Type B pancreatic cell (in vitro differentiated cells): ENCODE data around the gene RNF144A. TPM values are rescaled to one million over a fixed set of nuclear protein-coding genes. Genes with fewer than 3 reads are reported as not detected.
A peak's percentile ranks its signal among the peaks of the same experiment; 100 is the strongest.

Experiments used
- DNase-seq: peaks from one replicate; pipeline ENCODE4 v3.0.0; 2021; ENCODE audit warnings: mixed read lengths; ENCODE audit not compliant: unreplicated experiment; ENCODE audit errors: extremely low spot score
- H3K27ac Mint-ChIP-seq: 2 replicates; pipeline ENCODE4 v1.8.0; 2021; ENCODE audit warnings: mild to moderate bottlenecking, mixed read lengths
- H3K27me3 Mint-ChIP-seq: 2 replicates; pipeline ENCODE4 v1.8.0; 2021; ENCODE audit warnings: mixed read lengths
- H3K36me3 Mint-ChIP-seq: 2 replicates; pipeline ENCODE4 v1.8.0; 2021; ENCODE audit warnings: mixed read lengths
- H3K4me1 Mint-ChIP-seq: one replicate; pipeline ENCODE4 v1.8.0; 2021; ENCODE audit warnings: mixed read lengths; ENCODE audit not compliant: unreplicated experiment
- H3K4me3 Mint-ChIP-seq: 2 replicates; pipeline ENCODE4 v1.8.0; 2021; ENCODE audit warnings: mild to moderate bottlenecking, mixed read lengths
- H3K9me3 Mint-ChIP-seq: 2 replicates; pipeline ENCODE4 v1.8.0; 2021; ENCODE audit warnings: mixed read lengths
- total RNA-seq: library from RNA; stranded (reverse); gene quantifications from 2 replicates; pipeline ENCODE4 v1.2.1, GENCODE V29; 2021; ENCODE audit warnings: low replicate concordance
- TF ChIP-seq, protein P1 (sequence below): fragments of 200-600 bp; sonication (generic); conservative IDR thresholded peaks from 2 replicates; pipeline ENCODE4 v1.5.0; 2021; ENCODE audit warnings: antibody characterized with exemption, mild to moderate bottlenecking

Gene RNF144A
- total RNA-seq, 1 donor from 2014 or later: 35.6 TPM

DNA sequence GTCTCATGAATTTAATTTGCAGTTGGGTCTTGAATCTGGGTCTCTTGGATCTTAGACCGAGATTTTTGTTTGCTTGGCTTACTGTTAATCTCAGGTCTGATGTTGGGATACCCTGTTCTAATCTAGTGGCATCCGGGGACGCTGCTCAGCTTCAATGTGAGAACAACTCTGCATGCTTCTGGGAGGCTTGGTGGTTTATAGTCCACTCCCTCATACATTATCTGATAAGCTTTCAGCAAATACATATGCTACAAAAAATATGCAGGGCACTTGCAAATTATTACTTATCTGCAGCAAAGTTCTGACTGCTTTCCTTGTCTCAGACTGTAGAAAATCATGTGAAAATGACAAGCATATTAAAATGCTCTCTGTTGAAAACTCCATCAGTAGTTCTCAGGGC is 39.4 kb downstream of the RNF144A start:
- no peak overlapping the region for H3K4me3 Mint-ChIP-seq
- H3K9me3 Mint-ChIP-seq: no peaks in the 10 kb centered on the region
- no peak overlapping the region for H3K27ac Mint-ChIP-seq
- DNase-seq: no peak
- H3K36me3 Mint-ChIP-seq: peaks cover 10% of the 10 kb centered on the region
- peaks cover 33% of the 10 kb centered on the region for H3K4me1 Mint-ChIP-seq
- no peaks in the 10 kb centered on the region for H3K27me3 Mint-ChIP-seq
- TF ChIP-seq, protein P1, sequence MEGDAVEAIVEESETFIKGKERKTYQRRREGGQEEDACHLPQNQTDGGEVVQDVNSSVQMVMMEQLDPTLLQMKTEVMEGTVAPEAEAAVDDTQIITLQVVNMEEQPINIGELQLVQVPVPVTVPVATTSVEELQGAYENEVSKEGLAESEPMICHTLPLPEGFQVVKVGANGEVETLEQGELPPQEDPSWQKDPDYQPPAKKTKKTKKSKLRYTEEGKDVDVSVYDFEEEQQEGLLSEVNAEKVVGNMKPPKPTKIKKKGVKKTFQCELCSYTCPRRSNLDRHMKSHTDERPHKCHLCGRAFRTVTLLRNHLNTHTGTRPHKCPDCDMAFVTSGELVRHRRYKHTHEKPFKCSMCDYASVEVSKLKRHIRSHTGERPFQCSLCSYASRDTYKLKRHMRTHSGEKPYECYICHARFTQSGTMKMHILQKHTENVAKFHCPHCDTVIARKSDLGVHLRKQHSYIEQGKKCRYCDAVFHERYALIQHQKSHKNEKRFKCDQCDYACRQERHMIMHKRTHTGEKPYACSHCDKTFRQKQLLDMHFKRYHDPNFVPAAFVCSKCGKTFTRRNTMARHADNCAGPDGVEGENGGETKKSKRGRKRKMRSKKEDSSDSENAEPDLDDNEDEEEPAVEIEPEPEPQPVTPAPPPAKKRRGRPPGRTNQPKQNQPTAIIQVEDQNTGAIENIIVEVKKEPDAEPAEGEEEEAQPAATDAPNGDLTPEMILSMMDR: no peak

DNA sequence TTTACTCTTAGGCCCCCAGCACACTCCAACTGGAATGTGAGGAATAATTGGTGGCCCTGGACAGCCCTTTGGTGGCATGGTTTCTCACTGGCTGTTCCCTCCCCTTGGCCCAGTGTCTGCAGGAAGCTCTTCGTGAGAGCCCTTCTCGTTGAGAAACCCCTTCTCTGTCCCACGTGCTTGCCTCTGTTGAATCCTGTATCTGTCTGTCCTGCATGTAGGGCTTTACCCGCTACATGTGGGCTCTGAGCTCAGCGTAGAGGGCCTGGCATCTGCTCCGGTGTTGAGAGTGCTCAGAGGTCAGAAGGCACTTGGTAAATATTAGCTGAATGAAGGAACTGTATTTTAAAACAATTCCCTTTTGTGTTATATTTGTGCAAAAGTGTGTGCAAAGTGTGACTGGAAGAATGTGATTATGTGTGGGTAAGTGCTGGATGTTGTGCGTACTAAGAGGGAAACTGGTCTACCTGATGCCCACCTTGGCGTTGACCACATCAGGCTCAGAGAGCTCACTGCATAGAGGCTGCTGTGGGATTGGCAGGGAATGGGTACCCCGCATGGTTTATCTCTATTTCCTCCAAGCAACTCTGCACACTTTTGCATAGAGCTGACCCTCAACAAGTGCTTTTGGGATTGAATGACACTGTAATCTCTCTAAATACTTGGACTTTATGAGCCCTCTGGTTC is 40.0 kb downstream of the RNF144A start:
- Mint-ChIP-seq H3K4me1 (peaks cover 29% of the 10 kb centered on the region), H3K36me3 (peaks cover 10% of the 10 kb centered on the region), H3K27ac (no peak overlapping the region), H3K4me3 (no peak overlapping the region), H3K27me3 (no peaks in the 10 kb centered on the region), H3K9me3 (no peaks in the 10 kb centered on the region)
- TF ChIP-seq, protein P1: no peak
- no peak for DNase-seq

DNA sequence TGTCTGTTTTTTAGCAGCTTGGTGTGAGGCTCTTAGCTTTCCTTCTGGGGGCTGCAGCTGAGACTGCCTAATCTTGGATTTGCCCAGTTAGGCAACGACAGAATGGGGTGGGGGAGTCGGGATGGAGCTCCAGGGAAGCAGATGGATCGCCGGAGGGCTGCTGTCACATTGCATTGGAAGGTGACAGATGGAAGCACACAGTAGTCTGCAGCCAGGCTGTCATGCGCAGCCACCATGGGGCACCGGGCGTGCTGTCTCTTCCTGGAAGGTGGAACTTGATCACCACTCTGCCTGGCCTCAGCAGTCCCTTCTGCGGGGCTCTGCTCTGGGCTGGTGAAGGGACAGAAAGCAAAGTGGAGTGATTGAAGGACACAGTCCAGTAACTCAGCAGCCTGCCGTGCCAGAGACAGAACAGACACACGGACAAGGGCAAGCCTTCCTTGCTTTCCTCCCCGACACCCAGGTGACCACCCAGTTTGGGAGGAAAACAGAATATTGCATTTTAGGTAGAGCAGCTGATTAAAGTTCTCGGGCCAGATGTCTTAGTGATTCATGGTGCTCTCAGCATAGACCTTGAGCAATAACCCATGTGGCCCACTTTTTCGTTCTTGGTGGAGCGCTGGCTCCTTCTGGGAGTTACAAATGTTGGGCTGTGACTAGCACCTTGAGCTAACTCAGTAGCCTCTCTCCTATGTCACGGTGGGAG is 40.9 kb downstream of the RNF144A start:
- DNase-seq: no peak
- Mint-ChIP-seq H3K4me1 (peaks cover 27% of the 10 kb centered on the region), H3K27me3 (no peaks in the 10 kb centered on the region), H3K4me3 (no peak overlapping the region), H3K36me3 (peaks cover 16% of the 10 kb centered on the region), H3K9me3 (no peaks in the 10 kb centered on the region), H3K27ac (no peak overlapping the region)
- TF ChIP-seq, protein P1: no peak

DNA sequence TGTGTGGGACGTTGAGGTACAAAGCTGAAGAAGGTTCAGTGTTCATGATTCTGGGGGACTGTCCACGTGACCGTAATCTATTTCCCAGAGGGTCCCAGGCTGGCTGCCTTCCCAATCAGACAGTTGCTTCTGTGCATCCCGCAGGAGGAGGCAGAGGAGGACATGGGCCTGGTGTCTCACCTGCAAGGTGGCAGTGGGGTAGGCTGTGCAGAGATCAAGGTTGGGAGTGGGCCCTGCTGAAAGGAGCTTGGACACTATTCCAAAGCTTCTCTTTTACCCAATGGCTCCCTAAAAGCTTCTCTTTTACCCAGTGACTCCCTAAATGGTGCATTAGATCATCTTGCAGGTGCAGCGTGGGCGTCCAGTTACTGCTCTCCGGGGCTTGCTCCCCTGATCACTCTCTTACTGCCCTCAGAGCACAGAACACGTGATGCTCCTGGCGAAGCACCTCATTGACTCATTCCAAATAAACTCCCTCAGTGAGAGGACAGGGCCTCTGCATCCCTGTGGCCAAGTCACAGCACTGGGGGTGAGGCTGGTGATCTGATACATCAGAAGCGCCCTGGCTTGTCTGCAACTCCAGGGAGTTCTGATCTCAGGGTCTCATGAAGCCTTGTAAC is 41.5 kb downstream of the RNF144A start:
- TF ChIP-seq, protein P1: no peak
- Mint-ChIP-seq H3K4me3 (no peak overlapping the region), H3K27me3 (no peaks in the 10 kb centered on the region), H3K9me3 (no peaks in the 10 kb centered on the region), H3K27ac (no peak overlapping the region), H3K4me1 (peaks cover 27% of the 10 kb centered on the region), H3K36me3 (peaks cover 21% of the 10 kb centered on the region)
- DNase-seq: peak; percentile 54

DNA sequence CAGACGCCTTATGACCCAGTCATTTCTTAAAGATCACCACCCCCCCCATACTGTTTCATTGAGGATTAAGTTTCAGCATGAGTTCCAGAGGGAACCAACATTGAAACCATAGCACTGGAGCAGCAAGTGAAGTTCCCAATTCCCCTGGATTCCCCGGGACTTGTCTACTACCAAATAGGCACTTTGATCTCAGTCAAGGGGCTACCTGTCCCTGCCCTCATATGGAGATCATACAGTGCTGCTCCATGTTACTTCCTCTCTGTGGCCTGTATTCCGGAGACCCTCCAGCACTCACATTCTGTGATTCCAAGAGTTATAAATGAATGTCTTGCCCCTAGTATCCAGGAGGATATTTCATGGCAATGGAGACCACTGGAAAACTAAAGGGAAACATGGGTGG is 42.5 kb downstream of the RNF144A start:
- Mint-ChIP-seq H3K4me3 (no peak overlapping the region), H3K27me3 (no peaks in the 10 kb centered on the region), H3K27ac (no peak overlapping the region), H3K36me3 (peaks cover 20% of the 10 kb centered on the region), H3K9me3 (no peaks in the 10 kb centered on the region), H3K4me1 (peaks cover 27% of the 10 kb centered on the region)
- TF ChIP-seq, protein P1: no peak
- DNase-seq: peak; percentile 15
